Omental fat pad (tissue), 4 donors: Measurements from ENCODE around the gene ALDH3A1. TPM values are rescaled to one million over a fixed set of nuclear protein-coding genes. Genes with fewer than 3 reads are reported as not detected.

Experiments
- ATAC-seq: fragments of 150-250 bp; one replicate; pipeline ENCODE4 v1.9.1; 2016; ENCODE audit warnings: mild to moderate bottlenecking, moderate library complexity; ENCODE audit not compliant: low FRiP score
- DNase-seq: peaks from one replicate; pipeline ENCODE4 v3.0.0-alpha.2; 2019; ENCODE audit warnings: low spot score
- CTCF ChIP-seq, 3 donors: fragments of 450-650 bp; IDR thresholded peaks; one replicate each; pipeline ENCODE4 v1.5.1; 2016 to 2017; ENCODE audit warnings: antibody characterized with exemption in 3 of 3, mild to moderate bottlenecking in 3 of 3, moderate library complexity in 2 of 3
- total RNA-seq, 4 donors: library from RNA; depleted of rRNA; stranded (reverse); fragments of >200 nt; gene quantifications; one replicate each; pipeline ENCODE4 v1.1.0, GENCODE V29; 2016

Gene ALDH3A1
- total RNA-seq, 4 donors from 2014 or later: 2.3 to 4.9 (median 3.3) TPM

DNA sequence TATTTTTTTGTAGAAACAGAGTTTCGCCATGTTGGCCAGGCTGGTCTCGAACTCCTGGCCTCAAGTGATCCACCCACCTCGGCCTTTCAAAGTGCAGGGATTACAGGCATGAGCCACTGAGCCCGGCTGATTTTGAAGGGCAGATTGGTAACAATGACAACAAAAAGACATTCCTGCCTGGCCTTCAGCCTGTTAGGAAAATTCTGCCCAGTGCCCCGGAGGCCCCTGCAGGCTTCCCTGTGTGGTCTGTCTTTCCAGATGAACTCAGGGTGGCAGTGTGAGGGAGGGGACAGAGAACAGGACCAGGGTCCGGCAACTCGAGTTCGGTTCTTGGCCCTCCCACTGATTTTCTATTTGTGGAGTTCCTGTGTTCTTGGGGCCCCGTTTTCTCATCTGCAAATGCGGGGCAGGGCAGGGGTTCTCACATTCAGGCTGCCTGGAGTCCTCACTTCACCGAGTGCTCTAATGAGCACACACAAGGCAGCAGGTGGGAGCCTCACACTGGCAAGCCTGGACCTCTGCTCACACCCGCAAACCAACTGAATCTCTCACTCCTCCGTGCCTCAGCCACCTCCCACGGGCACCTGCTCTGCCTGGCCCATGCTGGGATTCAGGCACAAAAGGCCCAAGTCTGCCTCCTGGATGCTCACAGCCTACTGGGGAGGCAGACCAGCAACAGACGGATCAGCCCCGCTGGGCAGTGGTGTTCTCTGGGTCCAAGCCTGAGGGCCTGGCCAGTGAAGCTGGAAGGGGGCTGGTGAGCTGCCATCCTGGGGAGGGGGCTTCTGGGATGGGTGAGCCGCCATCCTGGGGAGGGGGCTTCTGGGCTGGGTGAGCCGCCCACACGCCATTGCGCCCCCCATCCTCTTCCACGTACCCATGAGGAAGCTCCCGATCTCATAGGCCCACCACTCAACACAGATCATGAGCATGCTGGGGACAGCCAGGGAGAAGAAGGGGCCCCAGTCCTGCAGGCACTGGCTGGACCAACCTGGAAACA, 42.0 kb downstream of the ALDH3A1 start:
- DNase-seq (no peak), ATAC-seq (no peak)
- TF ChIP-seq CTCF (IDR thresholded peaks at IDR 0.05): no peak

DNA sequence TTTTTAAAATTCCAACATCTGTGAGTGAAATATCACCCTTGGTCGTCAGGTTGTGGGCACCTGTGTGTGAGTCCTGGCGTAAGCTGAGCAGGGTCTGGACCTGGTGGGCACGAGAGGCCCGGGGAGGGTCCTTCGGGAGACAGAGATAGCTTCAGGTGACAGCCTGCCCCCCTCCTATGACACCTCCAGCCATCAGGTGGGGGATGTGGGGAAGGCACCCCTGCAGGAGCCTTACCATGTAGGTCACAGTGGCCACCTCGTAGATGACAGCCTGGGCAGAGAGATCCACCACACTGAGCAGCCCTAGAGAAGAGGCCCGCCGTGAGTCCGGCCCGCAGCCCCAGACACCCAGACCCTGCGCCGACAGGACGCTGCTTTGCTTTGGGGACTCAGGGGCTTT, 42.9 kb downstream of the ALDH3A1 start:
- no peak for TF ChIP-seq CTCF (IDR thresholded peaks at IDR 0.05)
- DNase-seq (no peak), ATAC-seq (no peak)

GRCh38 chr17:19703828-19704613, 44.1 kb downstream of the ALDH3A1 start:
- DNase-seq: no peak
- TF ChIP-seq CTCF (IDR thresholded peaks at IDR 0.05): no peak
- ATAC-seq: peak; percentile 75

GRCh38 chr17:19703106-19703827, 44.8 kb downstream of the ALDH3A1 start:
- DNase-seq: no peak
- TF ChIP-seq CTCF (IDR thresholded peaks at IDR 0.05): no peak
- ATAC-seq: no peak

DNA sequence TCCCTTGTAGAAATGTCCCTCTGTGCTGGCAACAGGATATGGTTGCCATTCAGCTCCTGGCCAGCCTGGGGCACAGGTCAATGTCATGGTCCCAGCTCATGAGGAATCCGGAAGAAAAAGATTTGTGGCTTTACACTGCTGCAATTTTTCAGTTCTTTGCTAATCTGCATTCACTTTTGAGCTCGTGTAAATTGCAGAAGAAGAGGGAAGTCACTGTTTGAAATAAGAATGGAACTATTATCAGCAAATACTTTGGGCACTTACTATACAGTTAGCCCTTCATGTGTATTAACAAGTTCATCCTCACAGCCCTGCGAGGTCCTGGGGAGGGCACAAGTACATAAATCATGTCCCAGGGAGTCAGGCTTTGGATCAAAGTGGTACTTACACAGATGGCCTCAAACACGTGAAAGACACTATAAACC, 45.9 kb downstream of the ALDH3A1 start:
- no peak for TF ChIP-seq CTCF (IDR thresholded peaks at IDR 0.05)
- no peak for ATAC-seq
- no peak for DNase-seq

Other genes starting within 250 kb of the ALDH3A1 start
- gene SLC47A1, start 214.4 kb downstream of the ALDH3A1 start, total RNA-seq: 1 to 10 TPM in 3 of 4 donors, under 1 TPM in 1; 0.95 to 6.2 (median 5.6) TPM
- 100 to 1,000 TPM in 3 of 4 donors, 10 to 100 TPM in 1; 92.1 to 143 (median 111) TPM for gene ALDH3A2, start 99.5 kb downstream of the ALDH3A1 start, total RNA-seq
- gene SLC47A2, start 31.7 kb downstream of the ALDH3A1 start, total RNA-seq: under 1 TPM in 1 of 4 donors, not detected in 3; 0.28 TPM
- gene ULK2, start 119.6 kb upstream of the ALDH3A1 start, total RNA-seq: 10 to 100 TPM; 18.9 to 35.8 (median 26.5) TPM
- 10 to 100 TPM; 21.9 to 39.1 (median 30.3) TPM for gene AKAP10, start 229.5 kb upstream of the ALDH3A1 start, total RNA-seq